CD14-positive monocyte (primary cell): Measurements from ENCODE around the gene BCAT1. TPM values are rescaled to one million over a fixed set of nuclear protein-coding genes. Genes with fewer than 3 reads are reported as not detected.

ENCODE experiments used
- DNase-seq, 3 donors: peaks; one replicate each; pipeline ENCODE4 v3.0.0-alpha.2; 2011 to 2022
- H2AFZ ChIP-seq: 2 replicates; pipeline ENCODE4 v1.6.0; 2012; ENCODE audit warnings: mild to moderate bottlenecking, low read depth, low read length, inconsistent platforms; ENCODE audit not compliant: insufficient read depth, poor library complexity, severe bottlenecking
- H3K27ac ChIP-seq, 2 donors: 1 replicate in 1 of 2; 2 replicates in 1 of 2; pipeline ENCODE4 v1.5.1; 2012 to 2013; ENCODE audit warnings: low read length in 2 of 2, control low read depth in 1 of 2, inconsistent platforms in 1 of 2, low read depth in 1 of 2, mild to moderate bottlenecking in 1 of 2
- H3K27me3 ChIP-seq, 2 donors: one replicate each; pipeline versions ENCODE4 v1.6.0 to v1.6.1; 2011 to 2013; ENCODE audit warnings: low read length in 2 of 2; ENCODE audit not compliant: control insufficient read depth in 2 of 2, insufficient read depth in 2 of 2
- H3K36me3 ChIP-seq, 2 donors: replicated peaks in 1 of 2; 1 replicate in 1 of 2; 2 replicates in 1 of 2; pipeline versions ENCODE4 v1.5.1 to v1.6.1; 2012 to 2013; ENCODE audit warnings: low read length in 2 of 2, control low read depth in 1 of 2, inconsistent platforms in 1 of 2, mild to moderate bottlenecking in 1 of 2; ENCODE audit not compliant: insufficient read depth in 2 of 2, control insufficient read depth in 1 of 2
- H3K4me1 ChIP-seq, 2 donors: 1 replicate in 1 of 2; 2 replicates in 1 of 2; pipeline versions ENCODE4 v1.5.1 to v1.6.1; 2012 to 2013; ENCODE audit warnings: low read length in 2 of 2, control low read depth in 1 of 2, inconsistent platforms in 1 of 2, mild to moderate bottlenecking in 1 of 2, moderate library complexity in 1 of 2; ENCODE audit not compliant: insufficient read depth in 2 of 2, control insufficient read depth in 1 of 2
- H3K4me2 ChIP-seq: replicated peaks from 2 replicates; pipeline ENCODE3; 2012; ENCODE audit warnings: low read length, moderate library complexity, mild to moderate bottlenecking; ENCODE audit not compliant: poor library complexity, severe bottlenecking; ENCODE audit errors: extremely low read depth
- H3K4me3 ChIP-seq, 3 experiments: fragments of 200-600 bp in 1 of 3; sonication (generic) in 1 of 3; replicated peaks in 1 of 3; 1 replicate in 2 of 3; 2 replicates in 1 of 3; pipeline ENCODE4 v1.5.1; 2011 to 2013; ENCODE audit warnings: low read length in 3 of 3, mild to moderate bottlenecking in 3 of 3, control low read depth in 2 of 3, low read depth in 2 of 3, inconsistent platforms in 1 of 3, moderate library complexity in 1 of 3
- H3K79me2 ChIP-seq: 2 replicates; pipeline ENCODE4 v1.6.0; 2012; ENCODE audit warnings: mild to moderate bottlenecking, control low read depth, inconsistent platforms, low read length, moderate library complexity; ENCODE audit not compliant: insufficient read depth
- H3K9ac ChIP-seq: 2 replicates; pipeline ENCODE4 v1.6.0; 2017; ENCODE audit warnings: low read length, mild to moderate bottlenecking; ENCODE audit not compliant: insufficient read depth, poor library complexity, severe bottlenecking
- H3K9me3 ChIP-seq, 2 donors: replicated peaks in 1 of 2; 1 replicate in 1 of 2; 2 replicates in 1 of 2; pipeline versions ENCODE4 v1.5.1 to v1.6.1; 2012 to 2013; ENCODE audit warnings: low read length in 2 of 2, control low read depth in 1 of 2; ENCODE audit not compliant: control insufficient read depth in 1 of 2, insufficient read depth in 1 of 2
- H4K20me1 ChIP-seq: 2 replicates; pipeline ENCODE4 v1.6.0; 2012; ENCODE audit warnings: mild to moderate bottlenecking, low read length, control low read depth, moderate library complexity; ENCODE audit not compliant: insufficient read depth
- H3K27ac Mint-ChIP-seq, 7 donors: one replicate each; pipeline ENCODE4 v1.8.0; 2020; ENCODE audit warnings: mild to moderate bottlenecking in 7 of 7, mixed read lengths in 7 of 7, moderate library complexity in 6 of 7, inconsistent platforms in 2 of 7
- H3K27me3 Mint-ChIP-seq, 3 donors: one replicate each; pipeline ENCODE4 v1.8.0; 2021 to 2022; ENCODE audit warnings: low read depth in 3 of 3, mild to moderate bottlenecking in 3 of 3, mixed read lengths in 3 of 3, moderate library complexity in 3 of 3, inconsistent platforms in 1 of 3
- H3K36me3 Mint-ChIP-seq, 2 donors: one replicate each; pipeline ENCODE4 v1.8.0; 2020; ENCODE audit warnings: mixed read lengths in 2 of 2, inconsistent platforms in 1 of 2, mild to moderate bottlenecking in 1 of 2
- H3K4me1 Mint-ChIP-seq: one replicate; pipeline ENCODE4 v1.8.0; 2020; ENCODE audit warnings: mild to moderate bottlenecking, mixed read lengths
- H3K4me3 Mint-ChIP-seq, 2 donors: one replicate each; pipeline ENCODE4 v1.8.0; 2020; ENCODE audit warnings: mild to moderate bottlenecking in 2 of 2, mixed read lengths in 2 of 2, moderate library complexity in 1 of 2
- H3K9me3 Mint-ChIP-seq, 7 donors: one replicate each; pipeline ENCODE4 v1.8.0; 2020 to 2022; ENCODE audit warnings: mixed read lengths in 7 of 7, mild to moderate bottlenecking in 6 of 7, moderate library complexity in 6 of 7, inconsistent platforms in 2 of 7
- WGBS: methylation state at CpG from one replicate; pipeline ENCODE4 v1.1.5; 2013; ENCODE audit warnings: missing lambda C conversion rate; ENCODE audit not compliant: insufficient coverage; 5-methylcytosine and 5-hydroxymethylcytosine counted together
- intact Hi-C, 2 donors: fragments of 100-400 bp; cut with micrococcal nuclease; formaldehyde crosslinking; loops; one replicate each; pipeline versions ENCODE4 v1.15.0 to v1.15.1; 2023
- polyA plus RNA-seq, 3 donors: library from polyadenylated mRNA; depleted of rRNA in 1 of 3; unstranded in 2 of 3; stranded (reverse) in 1 of 3; fragments of 300-500 nt in 2 of 3; fragments of >200 nt in 1 of 3; fragmentation: Illumina TruSeq in 2 of 3; gene quantifications; 1 replicate in 2 of 3; 2 replicates in 1 of 3; pipeline ENCODE4 v1.2.3, GENCODE V29; 2012 to 2021
- TF ChIP-seq, protein P1 (sequence below): fragments of 200-600 bp; IDR thresholded peaks from one replicate; pipeline ENCODE4 v1.8.0; 2022; ENCODE audit warnings: antibody characterized with exemption, mild to moderate bottlenecking

The BCAT1 gene
- polyA plus RNA-seq, 3 donors, result 3.5 to 16.9 (median 15.2) TPM

DNA sequence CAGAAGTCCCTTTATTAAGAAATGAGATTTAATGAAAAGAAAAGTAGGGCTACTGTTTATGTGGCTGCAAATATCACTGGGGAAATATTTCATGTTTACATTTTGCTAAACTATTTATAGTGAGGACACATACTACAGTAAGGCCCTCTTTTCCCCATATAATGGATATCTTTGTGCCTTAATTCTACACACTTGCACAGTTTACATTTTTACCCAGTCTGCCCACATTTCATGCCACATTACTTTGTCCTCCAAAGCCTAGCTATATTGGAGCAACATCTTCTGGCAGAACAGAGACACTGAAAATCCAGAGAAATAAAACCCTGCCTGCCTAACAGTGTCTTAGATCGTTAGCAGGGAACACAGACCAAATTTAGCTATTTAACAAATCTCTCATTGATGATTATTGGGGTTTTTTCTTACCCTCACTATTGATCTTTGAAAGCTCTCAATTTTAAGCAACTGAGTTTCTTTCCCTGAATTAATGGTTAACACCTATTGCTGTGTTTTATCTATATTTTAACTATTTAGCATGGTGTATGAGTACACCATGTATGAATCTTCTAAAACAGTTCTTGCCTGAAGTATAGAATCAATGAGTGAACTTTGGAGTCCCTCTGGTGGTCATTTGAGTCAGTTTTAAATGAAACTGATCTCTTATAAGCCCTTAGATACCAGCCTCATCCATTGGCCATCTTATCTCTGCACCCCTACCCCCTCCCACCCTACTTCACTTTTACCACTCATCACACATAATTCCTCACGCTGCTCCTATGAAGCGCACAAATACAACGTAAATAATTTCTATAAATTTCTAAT is 170.2 kb downstream of the BCAT1 start:
- intact Hi-C loops, result loop anchor here in 1 of 2 donors (10.0 kb wide), 1 partner anchor 1574 kb away; no protein-coding TSS in a partner anchor
- Histone ChIP-seq H2AFZ (no peak overlapping the region), H3K9ac (no peak overlapping the region), H3K27ac (no peak overlapping the region), H3K4me2 (no peak overlapping the region), H4K20me1 (no peaks in the 10 kb centered on the region), H3K79me2 (no peaks in the 10 kb centered on the region), H3K36me3 (no peaks in the 10 kb centered on the region), H3K4me3 (no peak overlapping the region), H3K27me3 (no peaks in the 10 kb centered on the region), H3K9me3 (no peaks in the 10 kb centered on the region), H3K4me1 (peaks cover 3 to 8% of the 10 kb centered on the region in 2 donors)
- peaks cover 8% of the 10 kb centered on the region for H3K4me1 Mint-ChIP-seq
- H3K27me3 Mint-ChIP-seq, result peaks cover 0 to 1% (median 0%) of the 10 kb centered on the region in 3 donors
- peak; percentile 18 to 33 (median 28) for DNase-seq
- WGBS, result 63% methylated on average over 3 of the region's 4 CpGs
- no peak overlapping the region for H3K27ac Mint-ChIP-seq
- no peak overlapping the region for H3K4me3 Mint-ChIP-seq
- no peaks in the 10 kb centered on the region for H3K9me3 Mint-ChIP-seq
- TF ChIP-seq, protein P1, sequence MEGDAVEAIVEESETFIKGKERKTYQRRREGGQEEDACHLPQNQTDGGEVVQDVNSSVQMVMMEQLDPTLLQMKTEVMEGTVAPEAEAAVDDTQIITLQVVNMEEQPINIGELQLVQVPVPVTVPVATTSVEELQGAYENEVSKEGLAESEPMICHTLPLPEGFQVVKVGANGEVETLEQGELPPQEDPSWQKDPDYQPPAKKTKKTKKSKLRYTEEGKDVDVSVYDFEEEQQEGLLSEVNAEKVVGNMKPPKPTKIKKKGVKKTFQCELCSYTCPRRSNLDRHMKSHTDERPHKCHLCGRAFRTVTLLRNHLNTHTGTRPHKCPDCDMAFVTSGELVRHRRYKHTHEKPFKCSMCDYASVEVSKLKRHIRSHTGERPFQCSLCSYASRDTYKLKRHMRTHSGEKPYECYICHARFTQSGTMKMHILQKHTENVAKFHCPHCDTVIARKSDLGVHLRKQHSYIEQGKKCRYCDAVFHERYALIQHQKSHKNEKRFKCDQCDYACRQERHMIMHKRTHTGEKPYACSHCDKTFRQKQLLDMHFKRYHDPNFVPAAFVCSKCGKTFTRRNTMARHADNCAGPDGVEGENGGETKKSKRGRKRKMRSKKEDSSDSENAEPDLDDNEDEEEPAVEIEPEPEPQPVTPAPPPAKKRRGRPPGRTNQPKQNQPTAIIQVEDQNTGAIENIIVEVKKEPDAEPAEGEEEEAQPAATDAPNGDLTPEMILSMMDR, result peak; percentile 64
- H3K36me3 Mint-ChIP-seq, result no peaks in the 10 kb centered on the region

GRCh38 chr12:24777359-24777758 is 171.5 kb downstream of the BCAT1 start:
- TF ChIP-seq, protein P1, result no peak
- Histone ChIP-seq H3K27ac (no peak overlapping the region), H3K27me3 (no peaks in the 10 kb centered on the region), H3K4me2 (no peak overlapping the region), H3K4me3 (no peak overlapping the region), H3K9me3 (no peaks in the 10 kb centered on the region), H3K4me1 (peaks cover 3 to 8% of the 10 kb centered on the region in 2 donors), H3K9ac (no peak overlapping the region), H3K79me2 (no peaks in the 10 kb centered on the region), H2AFZ (no peak overlapping the region), H4K20me1 (no peaks in the 10 kb centered on the region), H3K36me3 (no peaks in the 10 kb centered on the region)
- H3K27ac Mint-ChIP-seq, result no peak overlapping the region
- H3K4me3 Mint-ChIP-seq, result no peak overlapping the region
- no peaks in the 10 kb centered on the region for H3K9me3 Mint-ChIP-seq
- intact Hi-C loops, result loop anchor here in 1 of 2 donors (10.0 kb wide), 1 partner anchor 1573 kb away; no protein-coding TSS in a partner anchor
- H3K27me3 Mint-ChIP-seq, result peaks cover 0 to 2% (median 1%) of the 10 kb centered on the region in 3 donors
- 92% methylated on average over 4 of the region's 8 CpGs for WGBS
- H3K4me1 Mint-ChIP-seq, result peaks cover 8% of the 10 kb centered on the region
- no peak for DNase-seq
- H3K36me3 Mint-ChIP-seq, result no peaks in the 10 kb centered on the region
